Tibial nerve (tissue), 4 donors: Measurements from ENCODE around the gene XPNPEP1.

Source experiments
- EP300 ChIP-seq, 2 donors: sonication (generic); formaldehyde crosslinking; IDR thresholded peaks; one replicate each; pipeline ENCODE4 v1.6.1; 2017; ENCODE audit warnings: antibody characterized with exemption in 2 of 2, mild to moderate bottlenecking in 1 of 2
- POLR2A ChIP-seq, 2 donors: fragments of 450-650 bp; IDR thresholded peaks; one replicate each; pipeline ENCODE4 v1.6.1; 2017; ENCODE audit warnings: antibody characterized with exemption in 2 of 2, mild to moderate bottlenecking in 2 of 2, moderate library complexity in 2 of 2
- TF ChIP-seq, protein P1 (sequence below), 5 experiments: fragments of 200-600 bp in 3 of 5; fragments of 450-650 bp in 2 of 5; sonication (generic) in 3 of 5; IDR thresholded peaks; one replicate each; pipeline ENCODE4 v1.5.1; 2016 to 2019; ENCODE audit warnings: antibody characterized with exemption in 5 of 5, mild to moderate bottlenecking in 3 of 5, moderate library complexity in 2 of 5

DNA sequence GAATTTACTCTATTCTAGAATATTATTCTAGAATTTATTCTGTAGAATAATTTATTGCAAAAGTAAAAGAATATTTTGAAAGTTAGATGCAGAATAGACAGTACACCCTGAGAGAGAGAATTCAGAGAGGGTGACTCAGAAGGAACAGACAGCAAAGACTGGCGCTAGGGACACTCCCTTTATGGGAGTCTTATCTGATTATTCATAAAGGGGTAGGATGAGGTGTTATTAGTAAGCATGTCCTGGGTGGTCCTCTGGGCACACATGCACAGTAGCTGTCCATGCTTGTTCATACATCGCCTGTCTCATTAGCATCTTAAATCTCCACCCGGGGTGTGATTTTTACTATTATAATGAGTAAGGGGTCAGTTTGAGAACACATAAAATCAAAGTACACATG, 100.1 kb downstream of the XPNPEP1 start:
- TF ChIP-seq, protein P1, sequence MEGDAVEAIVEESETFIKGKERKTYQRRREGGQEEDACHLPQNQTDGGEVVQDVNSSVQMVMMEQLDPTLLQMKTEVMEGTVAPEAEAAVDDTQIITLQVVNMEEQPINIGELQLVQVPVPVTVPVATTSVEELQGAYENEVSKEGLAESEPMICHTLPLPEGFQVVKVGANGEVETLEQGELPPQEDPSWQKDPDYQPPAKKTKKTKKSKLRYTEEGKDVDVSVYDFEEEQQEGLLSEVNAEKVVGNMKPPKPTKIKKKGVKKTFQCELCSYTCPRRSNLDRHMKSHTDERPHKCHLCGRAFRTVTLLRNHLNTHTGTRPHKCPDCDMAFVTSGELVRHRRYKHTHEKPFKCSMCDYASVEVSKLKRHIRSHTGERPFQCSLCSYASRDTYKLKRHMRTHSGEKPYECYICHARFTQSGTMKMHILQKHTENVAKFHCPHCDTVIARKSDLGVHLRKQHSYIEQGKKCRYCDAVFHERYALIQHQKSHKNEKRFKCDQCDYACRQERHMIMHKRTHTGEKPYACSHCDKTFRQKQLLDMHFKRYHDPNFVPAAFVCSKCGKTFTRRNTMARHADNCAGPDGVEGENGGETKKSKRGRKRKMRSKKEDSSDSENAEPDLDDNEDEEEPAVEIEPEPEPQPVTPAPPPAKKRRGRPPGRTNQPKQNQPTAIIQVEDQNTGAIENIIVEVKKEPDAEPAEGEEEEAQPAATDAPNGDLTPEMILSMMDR (IDR thresholded peaks at IDR 0.05), result no peak
- no peak for TF ChIP-seq POLR2A (IDR thresholded peaks at IDR 0.05)
- no peak for TF ChIP-seq EP300 (IDR thresholded peaks at IDR 0.05)
